Esophagus muscularis mucosa (tissue), 4 donors: Measurements from ENCODE around the gene LTBP2.

Experiments
- CTCF ChIP-seq, 3 experiments: fragments of 200-600 bp in 2 of 3; fragments of 450-650 bp in 1 of 3; sonication (generic) in 2 of 3; IDR thresholded peaks; one replicate each; pipeline ENCODE4 v1.5.1; 2017 to 2019; ENCODE audit warnings: antibody characterized with exemption in 3 of 3, mild to moderate bottlenecking in 2 of 3, moderate library complexity in 1 of 3
- EP300 ChIP-seq: sonication (generic); formaldehyde crosslinking; IDR thresholded peaks from one replicate; pipeline ENCODE4 v1.6.1; 2017; ENCODE audit warnings: antibody characterized with exemption
- POLR2A ChIP-seq: fragments of 450-650 bp; IDR thresholded peaks from one replicate; pipeline ENCODE4 v1.6.1; 2017; ENCODE audit warnings: antibody characterized with exemption, moderate library complexity, mild to moderate bottlenecking, low read depth
- POLR2AphosphoS5 ChIP-seq, 2 donors: sonication (generic); formaldehyde crosslinking; IDR thresholded peaks; one replicate each; pipeline ENCODE4 v1.6.1; 2017; ENCODE audit warnings: antibody characterized with exemption in 2 of 2

DNA sequence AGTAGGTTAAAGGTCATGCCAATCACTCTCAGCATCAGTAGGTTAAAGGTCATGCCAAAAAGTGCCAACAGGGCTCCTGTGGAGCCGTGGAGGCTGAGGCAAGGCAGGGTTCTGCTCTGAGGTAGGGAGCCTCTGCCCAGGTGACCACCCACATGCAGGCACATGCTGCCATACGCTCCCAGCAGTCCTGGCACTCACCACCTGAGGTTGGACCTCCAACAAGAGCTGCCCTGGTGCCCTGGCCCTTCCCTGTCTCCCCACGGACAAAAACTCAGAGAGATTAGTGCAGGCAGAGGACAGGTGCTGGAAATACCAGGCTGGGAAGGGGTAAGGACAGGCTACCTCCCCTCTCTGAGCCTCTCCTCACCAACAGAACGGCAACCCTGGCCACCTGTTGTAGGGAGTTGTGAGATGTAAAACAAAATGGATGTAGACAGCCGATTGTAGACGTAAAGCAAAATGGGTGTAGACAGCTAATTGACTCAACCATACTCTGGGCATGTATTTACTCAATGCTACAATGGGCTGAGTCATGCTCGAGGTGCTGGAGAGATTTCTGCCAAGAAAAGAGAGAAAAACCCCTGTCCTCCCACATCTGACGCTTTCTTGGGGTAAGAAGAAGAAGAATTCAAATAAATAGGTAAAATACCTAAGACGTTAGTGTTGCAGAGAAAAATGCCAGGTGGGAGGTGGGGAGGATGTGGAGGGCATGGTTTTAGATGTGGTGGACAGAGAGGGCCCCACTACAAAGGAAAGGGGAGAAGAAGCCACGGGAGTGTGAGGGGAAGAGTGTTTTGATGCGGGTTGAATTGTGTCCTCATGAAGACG, 32.4 kb downstream of the LTBP2 start:
- TF ChIP-seq POLR2AphosphoS5 (IDR thresholded peaks at IDR 0.05) (no peak), CTCF (IDR thresholded peaks at IDR 0.05) (no peak), POLR2A (no peak), EP300 (no peak)
